ENCODE results near the gene TLL1.

TLL1 gene

DNA sequence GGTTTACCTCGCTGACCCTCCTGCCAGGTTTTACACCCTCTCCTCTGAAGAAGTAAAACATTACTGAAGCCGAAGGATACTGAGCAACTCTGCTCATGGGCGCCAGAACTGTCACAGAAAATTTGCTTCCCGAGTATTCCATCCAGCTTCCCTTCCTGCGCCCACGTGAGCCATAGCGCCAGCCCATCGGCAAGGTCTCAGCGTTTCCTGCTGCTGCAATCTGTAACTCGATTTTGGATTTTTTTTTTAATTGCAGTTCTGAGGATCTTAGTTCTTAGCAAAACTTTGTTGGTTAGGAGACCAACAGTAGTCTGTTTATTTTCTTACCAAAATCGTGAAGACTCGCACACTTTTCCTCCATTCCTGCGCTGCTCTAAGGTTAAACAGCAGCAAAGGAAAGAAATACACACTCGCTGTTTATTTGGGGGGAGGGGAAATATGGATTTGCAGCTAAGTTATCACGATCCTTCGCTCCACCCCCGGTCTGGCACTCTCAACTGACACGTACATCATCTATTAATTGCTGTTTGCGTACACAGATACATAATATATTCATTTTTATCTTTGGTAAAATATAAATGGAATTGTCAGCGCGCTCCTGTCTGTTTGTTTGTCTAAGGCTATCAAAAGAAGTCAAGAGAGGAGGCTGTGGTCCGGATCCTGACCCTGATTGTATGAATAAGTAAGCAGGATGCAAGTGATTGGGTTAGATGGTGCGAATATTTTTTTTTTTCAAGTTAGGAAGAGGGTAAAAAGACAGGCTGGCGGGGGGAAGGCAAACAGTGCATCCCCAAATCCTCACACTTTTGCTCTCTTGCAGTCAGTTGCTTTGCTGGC lies at the start of gene TLL1:
TSS of gene TLL1 (plus strand) at position 777 of the 837 bp plus-strand sequence. CDS start 668 bp downstream, outside the sequence.
- peak; percentile 5 for DNase-seq

GRCh38 chr4:165826166-165826565 lies 46.9 kb upstream of the TLL1 start:
- DNase-seq = no peak

DNA sequence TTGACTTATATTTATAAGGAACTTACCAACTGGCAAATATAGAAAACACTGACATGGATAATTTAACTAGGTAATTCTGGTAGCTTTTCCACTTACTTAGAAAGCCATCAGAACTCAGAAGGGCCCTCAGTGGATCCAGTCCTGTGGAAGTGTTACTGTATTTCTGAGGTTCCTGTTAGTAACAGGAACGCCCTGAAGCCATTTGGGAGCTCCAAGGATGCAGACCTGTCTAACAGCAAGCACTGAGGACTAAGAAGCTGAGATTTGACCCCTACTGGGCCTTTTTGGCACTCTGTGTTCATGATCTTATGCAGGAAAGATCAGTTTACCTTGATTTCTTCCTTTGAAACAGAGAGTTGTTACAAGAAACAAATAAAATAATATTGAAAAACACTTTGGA lies 46.0 kb upstream of the TLL1 start:
- no peak for DNase-seq

DNA sequence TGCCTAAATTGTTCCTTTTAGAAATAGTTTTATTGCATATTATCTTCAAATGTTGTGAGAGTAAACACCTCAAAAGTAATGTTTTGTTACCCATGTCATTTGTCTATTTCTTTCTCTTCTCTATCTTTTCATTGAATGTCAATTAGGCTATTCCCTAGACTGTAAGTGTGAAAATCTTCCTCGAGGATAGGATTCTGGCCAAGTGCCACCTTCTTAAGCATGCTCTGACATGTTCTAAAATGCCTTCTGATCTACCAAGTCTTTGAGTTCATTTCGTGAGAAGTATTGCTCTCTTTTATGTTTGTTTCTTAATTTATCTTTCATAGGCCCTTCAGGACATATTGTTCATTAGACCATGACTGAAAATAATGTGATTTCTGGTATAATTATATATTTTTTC lies 44.1 kb upstream of the TLL1 start:
- DNase-seq = no peak

GRCh38 chr4:165834116-165834515 lies 38.9 kb upstream of the TLL1 start:
- no peak for DNase-seq

DNA sequence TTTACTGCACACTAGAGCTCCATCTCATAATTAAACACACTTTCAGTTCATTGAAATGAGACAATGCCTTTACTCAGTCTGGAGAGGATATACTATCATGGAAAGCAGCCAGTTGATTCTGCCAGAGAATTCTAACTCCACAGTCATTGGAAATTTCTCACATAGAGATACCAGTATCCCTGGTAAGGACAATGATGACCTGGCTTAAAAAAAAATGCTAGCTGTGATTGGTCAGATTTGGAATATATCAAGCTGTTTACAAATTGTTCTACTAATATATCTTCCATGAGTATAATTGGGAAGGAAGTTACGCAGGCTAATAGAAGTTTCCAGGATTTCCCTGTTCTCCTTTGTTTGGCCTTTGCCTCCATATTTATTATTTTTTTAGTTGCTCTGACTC lies 34.5 kb upstream of the TLL1 start:
- DNase-seq = no peak

- no peak for DNase-seq
Observed at GRCh38 chr4:165839615-165840333, 33.3 kb upstream of the TLL1 start.

DNA sequence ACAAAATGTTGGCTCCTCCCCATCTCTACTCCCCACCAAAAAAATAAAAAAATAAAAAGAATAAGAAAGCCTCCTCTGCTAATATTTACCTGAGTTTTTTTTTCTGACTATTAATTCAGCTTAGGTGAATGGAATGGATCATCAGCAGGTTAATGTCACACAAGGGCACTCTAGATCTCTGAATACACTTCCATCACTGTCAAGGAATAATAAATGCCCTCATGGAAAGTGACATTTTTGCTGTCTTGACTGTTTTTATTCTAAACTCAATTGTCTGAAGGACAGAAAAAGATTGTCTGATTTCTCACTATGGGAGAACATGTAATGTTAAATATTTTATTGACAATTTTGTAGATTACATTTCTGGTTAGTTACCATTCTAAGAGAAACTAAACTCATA lies 30.4 kb upstream of the TLL1 start:
- DNase-seq = no peak

DNA sequence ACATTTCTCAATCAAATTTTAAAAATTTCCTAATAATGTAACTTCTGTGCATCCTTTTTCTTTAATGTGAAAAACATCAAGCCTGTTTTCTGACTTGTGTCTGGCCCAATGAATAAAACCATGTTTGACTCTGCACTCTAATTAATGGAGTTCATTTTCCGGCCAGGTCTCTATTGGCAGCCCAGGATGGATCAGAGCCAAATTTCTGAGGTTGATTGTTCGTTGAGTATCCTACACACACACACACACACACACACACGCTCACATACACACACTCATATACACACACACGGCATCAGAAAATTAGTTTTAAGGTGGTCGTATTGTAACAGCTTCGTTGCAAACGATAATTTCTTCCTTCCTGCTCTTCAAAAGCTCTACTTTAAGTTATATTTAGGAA lies 28.9 kb upstream of the TLL1 start:
- no peak for DNase-seq

DNA sequence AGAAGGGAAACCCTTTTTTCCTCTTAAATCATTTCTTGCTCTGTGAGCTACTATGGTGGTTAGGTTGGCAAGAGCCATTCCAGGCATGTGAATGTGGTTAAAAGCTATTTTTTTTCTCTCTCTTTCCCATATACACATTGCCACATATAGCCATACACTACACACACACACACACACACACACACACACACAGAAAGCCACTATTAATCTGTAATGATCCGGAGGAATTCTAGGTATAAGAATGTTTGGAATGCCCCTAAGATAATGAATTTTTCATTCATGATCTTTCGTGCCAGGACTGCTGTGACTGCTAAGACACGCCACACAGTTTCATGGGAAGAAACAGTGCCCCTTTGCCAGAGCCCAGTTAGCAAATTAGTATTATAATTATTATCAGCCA lies 21.8 kb upstream of the TLL1 start:
- no peak for DNase-seq

DNA sequence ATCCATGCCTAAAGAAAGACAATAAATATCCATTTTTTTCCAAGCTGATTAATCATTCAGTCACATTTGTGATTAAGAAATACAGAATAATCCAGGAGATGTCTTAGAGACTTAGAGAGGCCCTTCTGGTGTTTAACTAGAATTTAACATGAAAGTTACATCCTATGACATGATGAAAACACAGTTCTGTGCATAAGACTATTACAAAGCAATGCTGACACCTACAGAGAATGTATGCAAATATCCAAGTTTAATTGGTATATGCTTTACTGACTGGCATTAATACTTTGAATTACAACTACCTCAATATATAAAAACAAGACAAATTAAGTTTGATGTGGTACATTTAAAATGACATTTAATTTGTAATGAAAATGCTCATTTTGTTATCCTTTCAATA lies 17.8 kb upstream of the TLL1 start:
- DNase-seq = no peak

DNA sequence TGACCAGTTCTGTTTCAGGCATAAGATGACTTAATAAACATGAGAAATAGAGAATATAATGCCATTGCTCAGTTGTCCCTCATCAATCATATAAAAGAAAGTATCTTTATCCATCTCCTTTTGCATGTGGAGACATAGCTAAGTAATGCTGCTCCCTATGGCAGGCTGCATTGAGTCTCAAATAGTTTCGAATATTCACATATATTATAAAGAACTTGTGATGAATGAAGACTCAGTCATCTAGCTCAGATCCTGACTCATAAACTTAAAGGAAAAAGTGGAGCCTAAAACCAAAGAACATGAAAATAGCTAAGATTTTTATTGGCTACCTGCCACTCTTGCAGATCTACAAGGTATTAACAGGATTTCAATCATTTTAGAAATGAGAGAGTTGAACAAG lies 11.7 kb upstream of the TLL1 start:
- DNase-seq = no peak

DNA sequence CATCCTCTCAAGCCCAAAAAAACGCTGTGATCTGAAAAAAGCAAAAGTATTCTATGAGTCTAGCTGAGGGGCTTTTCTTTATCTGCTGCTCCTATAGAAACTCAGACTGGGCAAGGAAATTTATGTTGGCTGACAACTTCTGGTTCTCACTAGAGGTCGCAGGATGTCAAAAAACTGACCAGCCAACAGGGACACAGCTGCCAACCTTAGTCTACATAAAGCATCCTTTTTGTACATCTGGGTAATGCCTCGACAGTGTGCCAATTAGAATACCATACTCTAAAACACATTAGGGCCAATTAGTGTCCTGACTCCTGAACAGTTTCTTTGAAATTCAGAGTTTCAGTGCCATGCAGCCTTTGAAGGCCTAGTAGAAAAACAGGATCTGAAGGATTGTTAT lies 8.8 kb upstream of the TLL1 start:
- DNase-seq = no peak

- DNase-seq = no peak
Observed at GRCh38 chr4:165866019-165866650, 6.9 kb upstream of the TLL1 start.

GRCh38 chr4:165867961-165868360 lies 5.1 kb upstream of the TLL1 start:
- DNase-seq = no peak

DNA sequence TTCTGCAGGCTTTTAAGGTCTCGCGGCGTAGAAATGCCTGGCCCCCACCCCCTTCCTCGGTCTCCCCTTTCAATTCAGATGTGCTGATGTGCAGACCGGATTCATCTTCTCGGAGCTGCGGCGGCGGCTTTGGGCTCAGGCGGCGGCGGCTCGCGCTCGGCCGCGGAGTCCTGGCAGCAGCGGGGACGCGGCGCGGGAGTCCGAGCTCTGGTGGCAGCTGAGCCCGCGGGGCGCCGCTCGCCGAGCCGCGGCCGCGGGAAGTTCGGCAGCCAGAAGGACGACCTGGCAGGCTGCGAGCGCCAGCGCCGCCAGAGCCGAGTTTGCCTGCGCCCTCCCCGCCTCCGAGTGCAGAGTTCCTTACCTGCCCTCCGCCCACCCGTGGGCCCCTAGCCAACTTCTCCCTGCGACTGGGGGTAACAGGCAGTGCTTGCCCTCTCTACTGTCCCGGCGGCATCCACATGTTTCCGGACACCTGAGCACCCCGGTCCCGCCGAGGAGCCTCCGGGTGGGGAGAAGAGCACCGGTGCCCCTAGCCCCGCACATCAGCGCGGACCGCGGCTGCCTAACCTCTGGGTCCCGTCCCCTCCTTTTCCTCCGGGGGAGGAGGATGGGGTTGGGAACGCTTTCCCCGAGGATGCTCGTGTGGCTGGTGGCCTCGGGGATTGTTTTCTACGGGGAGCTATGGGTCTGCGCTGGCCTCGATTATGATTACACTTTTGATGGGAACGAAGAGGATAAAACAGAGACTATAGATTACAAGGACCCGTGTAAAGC lies 448 bp downstream of the TLL1 start:
- peak; percentile 36 for DNase-seq

DNA sequence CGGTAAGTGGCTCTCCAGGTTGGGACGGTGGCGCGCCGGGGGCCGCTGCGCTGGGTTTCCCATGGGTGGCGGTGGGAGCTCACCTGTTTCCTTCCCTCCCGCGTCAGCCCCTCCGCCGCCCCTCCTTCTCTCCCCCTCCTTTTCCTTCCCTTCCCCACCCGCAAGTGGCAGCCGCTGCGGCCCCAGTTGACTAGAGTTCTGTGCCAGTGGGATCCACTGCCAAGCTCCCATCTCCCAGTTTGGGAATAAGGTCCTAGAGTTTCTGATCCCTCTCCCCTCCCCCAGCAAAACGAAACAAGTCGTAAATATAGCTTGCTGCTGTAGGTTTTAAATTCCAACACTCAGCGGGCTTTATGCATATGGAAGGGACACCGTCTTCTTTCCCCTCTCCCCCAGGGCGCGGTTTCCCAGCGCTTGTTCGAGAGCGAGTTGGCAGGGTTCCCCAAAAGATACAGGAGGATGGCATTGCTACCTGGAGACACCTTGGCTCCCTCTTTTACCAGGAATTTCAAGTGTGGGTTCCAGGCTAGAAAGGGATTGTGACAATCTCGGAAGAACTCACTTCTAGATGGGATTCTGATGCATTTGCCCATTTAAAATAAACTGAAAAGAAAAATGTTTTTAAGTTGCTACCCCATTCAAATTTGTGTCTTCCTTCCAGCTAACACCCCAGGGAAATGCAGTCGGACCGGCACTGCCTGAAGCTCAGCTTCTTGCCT lies 1.2 kb downstream of the TLL1 start:
- DNase-seq = no peak

- peak; percentile 8 for DNase-seq
Observed at GRCh38 chr4:165874791-165875371, 1.8 kb downstream of the TLL1 start.

DNA sequence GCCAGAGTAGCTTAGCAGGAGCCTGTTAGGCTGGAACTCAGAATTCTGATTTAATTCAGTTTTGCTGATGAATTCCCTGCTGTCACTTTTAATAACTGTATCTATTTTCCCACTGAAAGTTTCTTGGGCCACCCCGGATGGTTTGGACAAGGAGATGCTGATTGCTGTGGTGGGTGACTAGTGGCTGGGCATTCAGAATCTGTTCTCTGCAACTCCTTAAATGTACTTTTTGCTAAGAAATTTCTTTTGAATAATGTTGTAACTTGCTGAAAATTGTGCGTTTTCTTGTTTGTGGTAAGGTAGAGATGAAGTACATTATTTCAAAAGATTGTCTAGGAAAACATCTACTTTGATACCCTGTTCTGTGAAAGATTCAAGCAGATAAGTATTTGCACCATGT lies 2.4 kb downstream of the TLL1 start:
- DNase-seq = no peak

- DNase-seq = peak; percentile 73
Observed at GRCh38 chr4:165877286-165877685, 4.2 kb downstream of the TLL1 start.

DNA sequence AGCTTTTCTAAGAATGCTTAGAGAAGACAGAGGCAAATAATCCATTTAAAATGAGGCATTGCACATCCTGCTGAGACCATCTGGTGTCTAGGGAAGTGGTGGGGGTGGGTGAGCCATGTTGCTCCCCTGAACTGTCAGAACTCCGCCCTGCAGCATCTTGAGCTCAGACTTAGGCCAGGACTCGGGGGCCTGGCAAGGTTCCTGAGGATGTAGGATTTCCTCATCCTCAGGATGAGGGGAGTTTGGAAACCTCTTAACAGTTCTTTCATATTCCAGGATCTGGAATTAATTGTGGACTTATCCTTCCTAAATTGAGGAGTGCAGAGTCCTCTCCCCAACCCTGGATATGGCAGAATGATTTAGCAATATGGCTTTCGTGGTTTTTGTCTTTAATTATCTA lies 6.6 kb downstream of the TLL1 start:
- DNase-seq = no peak

DNA sequence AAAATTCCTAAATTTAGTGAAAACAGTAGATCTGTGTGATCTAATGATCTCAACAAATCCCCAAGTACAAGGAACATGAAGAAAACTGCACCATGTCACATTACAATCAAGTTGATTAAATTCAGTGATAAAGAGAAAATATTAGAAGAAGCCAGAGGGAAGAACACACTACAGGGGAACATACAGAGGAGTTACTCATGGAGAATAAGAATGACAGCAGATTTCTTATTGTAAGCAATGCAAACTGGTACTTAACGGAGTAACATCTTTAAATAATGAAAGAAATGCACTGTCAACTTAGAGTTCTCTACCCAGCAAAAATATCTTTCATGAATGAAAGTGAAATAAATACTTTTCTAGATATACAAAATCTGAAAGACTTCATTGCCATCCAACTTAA lies 21.1 kb downstream of the TLL1 start:
- DNase-seq = no peak

Data from NCI-H526 treated with DMSO at 0.1 percent for 48 hours (cell line).